T-cell (primary cell): Measurements from ENCODE around the gene STARD10. TPM values are rescaled to one million over a fixed set of nuclear protein-coding genes. Genes with fewer than 3 reads are reported as not detected.
A peak's percentile ranks its signal among the peaks of the same experiment; 100 is the strongest.

Source experiments
- ATAC-seq, 4 experiments: fragments of 200-7000 bp in 3 of 4; fragments of 150-1000 bp in 1 of 4; cut with Tn5 transposase; replicated peaks in 1 of 4; 1 replicate in 3 of 4; 2 replicates in 1 of 4; pipeline ENCODE4 v1.10.0; 2021; ENCODE audit warnings: moderate library complexity in 3 of 4, mild to moderate bottlenecking in 2 of 4, moderate number of reproducible peaks in 1 of 4
- CTCF ChIA-PET, 2 donors: fragments of 300-600 bp; sonication (Branson Sonifier 250); formaldehyde crosslinking; loops; one replicate each; lab custom pipeline; 2022; ENCODE audit warnings: antibody characterized with exemption in 2 of 2; lab: Charles Lee
- POLR2A ChIA-PET, 2 donors: fragments of 300-600 bp; sonication (Branson Sonifier 250); formaldehyde crosslinking; loops; one replicate each; lab custom pipeline; 2022; ENCODE audit warnings: antibody characterized with exemption in 2 of 2; lab: Charles Lee
- DNase-seq, 35 experiments: peaks; one replicate each; pipeline versions ENCODE4 v3.0.0 to v3.0.0-alpha.2; 2013 to 2023
- H3K27ac ChIP-seq: one replicate; pipeline ENCODE4 v1.5.1; 2013; ENCODE audit warnings: low read length
- H3K27me3 ChIP-seq, 2 experiments: replicated peaks in 1 of 2; 1 replicate in 1 of 2; 2 replicates in 1 of 2; pipeline versions ENCODE4 v1.6.1 to v1.7.0; 2013; ENCODE audit warnings: low read length in 1 of 2, mixed read lengths in 1 of 2; ENCODE audit not compliant: control insufficient read depth in 2 of 2, insufficient read depth in 2 of 2; ENCODE audit errors: extremely low read depth in 1 of 2
- H3K36me3 ChIP-seq, 2 donors: 1 replicate in 1 of 2; 2 replicates in 1 of 2; pipeline versions ENCODE4 v1.6.1 to v1.7.0; 2013; ENCODE audit warnings: low read length in 1 of 2; ENCODE audit not compliant: control insufficient read depth in 2 of 2, insufficient read depth in 1 of 2; ENCODE audit errors: extremely low read depth in 1 of 2
- H3K4me1 ChIP-seq, 2 experiments: 1 replicate in 1 of 2; 2 replicates in 1 of 2; pipeline versions ENCODE4 v1.6.1 to v1.7.0; 2013; ENCODE audit warnings: low read length in 2 of 2, mixed read lengths in 1 of 2; ENCODE audit not compliant: insufficient read depth in 2 of 2, control insufficient read depth in 1 of 2; ENCODE audit errors: extremely low read depth in 1 of 2
- H3K4me3 ChIP-seq, 2 donors: 1 replicate in 1 of 2; 2 replicates in 1 of 2; pipeline versions ENCODE4 v1.5.1 to v1.7.0; 2013; ENCODE audit warnings: mild to moderate bottlenecking in 2 of 2, low read length in 1 of 2, moderate library complexity in 1 of 2; ENCODE audit not compliant: control insufficient read depth in 1 of 2; ENCODE audit errors: extremely low read depth in 1 of 2
- H3K9me3 ChIP-seq: 2 replicates; pipeline ENCODE4 v1.7.0; 2013
- H3K27ac Mint-ChIP-seq, 2 donors: one replicate each; pipeline ENCODE4 v1.8.0; 2020 to 2021; ENCODE audit warnings: mild to moderate bottlenecking in 2 of 2, mixed read lengths in 2 of 2
- H3K27me3 Mint-ChIP-seq, 2 donors: one replicate each; pipeline ENCODE4 v1.8.0; 2021 to 2022; ENCODE audit warnings: mixed read lengths in 2 of 2
- H3K36me3 Mint-ChIP-seq: one replicate; pipeline ENCODE4 v1.8.0; 2021; ENCODE audit warnings: mixed read lengths
- H3K4me1 Mint-ChIP-seq, 3 donors: one replicate each; pipeline ENCODE4 v1.8.0; 2020 to 2022; ENCODE audit warnings: mixed read lengths in 3 of 3, mild to moderate bottlenecking in 1 of 3
- H3K4me3 Mint-ChIP-seq, 3 donors: one replicate each; pipeline ENCODE4 v1.8.0; 2020 to 2022; ENCODE audit warnings: mild to moderate bottlenecking in 3 of 3, mixed read lengths in 3 of 3, moderate library complexity in 3 of 3
- H3K9me3 Mint-ChIP-seq, 3 donors: one replicate each; pipeline ENCODE4 v1.8.0; 2020 to 2022; ENCODE audit warnings: mixed read lengths in 3 of 3
- WGBS: methylation state at CpG from one replicate; pipeline ENCODE4 v1.1.5; 2013; ENCODE audit warnings: missing lambda C conversion rate; ENCODE audit not compliant: insufficient coverage; 5-methylcytosine and 5-hydroxymethylcytosine counted together
- total RNA-seq, 35 experiments: library from RNA in 6 of 35; stranded (reverse) in 6 of 35; fragments of 120-200 nt in 1 of 35; gene quantifications; one replicate each; pipeline versions ENCODE4 v1.2.1 to v1.2.4 and lab custom pipeline; 2013 to 2026

STARD10 gene
- total RNA-seq, 5 donors from 2014 or later (not counting 1 experiment from before 2014, with no cell fraction given) = 11.1 to 24.9 (median 19.1) TPM

- 9% methylated on average over 5 of the region's 5 CpGs for WGBS
- no peaks in the 10 kb centered on the region for H3K27me3 ChIP-seq
- H3K4me3 Mint-ChIP-seq = peak overlapping the region; percentile 60 to 70 (median 68)
- peak overlapping the region; percentile 97 to 99 for H3K27ac Mint-ChIP-seq
- no peaks in the 10 kb centered on the region for H3K9me3 Mint-ChIP-seq
- ChIA-PET CTCF (interaction anchor here (0.6 to 2.0 kb wide), 6 partner anchors 9 to 58 kb away, joined by 3 to 14 read pairs (median 4); partner anchors contain the start of gene STARD10 (in 1 of the 2)), POLR2A (interaction anchor here in 1 of 2 donors (0.6 to 0.7 kb wide), 2 partner anchors 14 to 16 kb away, joined by 3 to 7 read pairs; no protein-coding TSS in a partner anchor)
- peak overlapping the region; percentile 92 for H3K27ac ChIP-seq
- H3K4me3 ChIP-seq = peak overlapping the region in 1 of 2 donors; percentile 12
- ATAC-seq (peak; percentile 83 to 90 (median 88)), DNase-seq (peak; percentile 34 to 89 (median 79))
- H3K27me3 Mint-ChIP-seq = no peaks in the 10 kb centered on the region
- peaks cover 16 to 62% of the 10 kb centered on the region in 2 experiments for H3K4me1 ChIP-seq
- peaks cover 11% of the 10 kb centered on the region for H3K36me3 Mint-ChIP-seq
- H3K36me3 ChIP-seq = peaks cover 0 to 5% of the 10 kb centered on the region in 2 donors
- no peaks in the 10 kb centered on the region for H3K9me3 ChIP-seq
- peaks cover 61 to 65% (median 61%) of the 10 kb centered on the region in 3 donors for H3K4me1 Mint-ChIP-seq
Measured at GRCh38 chr11:72736452-72737069, 57.3 kb downstream of the STARD10 start.

GRCh38 chr11:72735495-72736027 lies 58.3 kb downstream of the STARD10 start:
- 97% methylated on average over 6 of the region's 8 CpGs for WGBS
- ChIA-PET CTCF (interaction anchor here in 1 of 2 donors (1.3 to 2.0 kb wide), 4 partner anchors 8 to 58 kb away, joined by 4 to 14 read pairs (median 4); no protein-coding TSS in a partner anchor), POLR2A (interaction anchor here in 1 of 2 donors (0.6 kb wide), 1 partner anchor 15 kb away, joined by 7 read pairs; no protein-coding TSS in a partner anchor)
- H3K9me3 Mint-ChIP-seq = no peaks in the 10 kb centered on the region
- H3K4me1 Mint-ChIP-seq = peaks cover 51 to 59% (median 55%) of the 10 kb centered on the region in 3 donors
- no peak for DNase-seq
- no peak overlapping the region for H3K4me3 Mint-ChIP-seq
- no peaks in the 10 kb centered on the region for H3K27me3 ChIP-seq
- no peak overlapping the region for H3K4me3 ChIP-seq
- peaks cover 16 to 52% of the 10 kb centered on the region in 2 experiments for H3K4me1 ChIP-seq
- peaks cover 0 to 5% of the 10 kb centered on the region in 2 donors for H3K36me3 ChIP-seq
- peak overlapping the region; percentile 92 for H3K27ac ChIP-seq
- peaks cover 21% of the 10 kb centered on the region for H3K36me3 Mint-ChIP-seq
- no peaks in the 10 kb centered on the region for H3K27me3 Mint-ChIP-seq
- no peak for ATAC-seq
- peak overlapping the region; percentile 48 to 55 for H3K27ac Mint-ChIP-seq
- no peaks in the 10 kb centered on the region for H3K9me3 ChIP-seq

- ChIA-PET POLR2A (no interaction called here), CTCF (interaction anchor here in 1 of 2 donors (1.3 kb wide), 1 partner anchor 61 kb away, joined by 4 read pairs; no protein-coding TSS in a partner anchor)
- Mint-ChIP-seq H3K27ac (peak overlapping the region in 1 of 2 donors; percentile 39), H3K4me1 (peaks cover 23 to 47% (median 33%) of the 10 kb centered on the region in 3 donors), H3K27me3 (no peaks in the 10 kb centered on the region), H3K4me3 (no peak overlapping the region), H3K9me3 (no peaks in the 10 kb centered on the region), H3K36me3 (peaks cover 26% of the 10 kb centered on the region)
- no peak for DNase-seq
- Histone ChIP-seq H3K27me3 (no peaks in the 10 kb centered on the region), H3K27ac (no peak overlapping the region), H3K9me3 (no peaks in the 10 kb centered on the region), H3K4me1 (peaks cover 16 to 21% of the 10 kb centered on the region in 2 experiments), H3K36me3 (peaks cover 0 to 5% of the 10 kb centered on the region in 2 donors), H3K4me3 (no peak overlapping the region)
- 95% methylated on average over 7 of the region's 10 CpGs for WGBS
- no peak for ATAC-seq
Measured at GRCh38 chr11:72732329-72732728, 61.5 kb downstream of the STARD10 start.

- POLR2A ChIA-PET = interaction anchor here in 1 of 2 donors (0.6 kb wide), 1 partner anchor 91 kb away, joined by 6 read pairs; no protein-coding TSS in a partner anchor
- Mint-ChIP-seq H3K27me3 (no peaks in the 10 kb centered on the region), H3K36me3 (peaks cover 27% of the 10 kb centered on the region), H3K4me1 (peaks cover 11 to 38% (median 20%) of the 10 kb centered on the region in 3 donors), H3K4me3 (no peak overlapping the region), H3K9me3 (no peaks in the 10 kb centered on the region), H3K27ac (peak overlapping the region; percentile 62 to 74)
- Histone ChIP-seq H3K27me3 (no peaks in the 10 kb centered on the region), H3K36me3 (peaks cover 0 to 13% of the 10 kb centered on the region in 2 donors), H3K4me1 (peaks cover 2 to 6% of the 10 kb centered on the region in 2 experiments), H3K4me3 (no peak overlapping the region), H3K9me3 (no peaks in the 10 kb centered on the region), H3K27ac (no peak overlapping the region)
- no peak for ATAC-seq
- DNase-seq = no peak
- CTCF ChIA-PET = no interaction called here
- 100% methylated on average over 1 of the region's 2 CpGs for WGBS
Measured at GRCh38 chr11:72730737-72731136, 63.1 kb downstream of the STARD10 start.

GRCh38 chr11:72730243-72730642 lies 63.6 kb downstream of the STARD10 start:
- H3K9me3 Mint-ChIP-seq = no peaks in the 10 kb centered on the region
- DNase-seq = no peak
- Histone ChIP-seq H3K4me3 (no peak overlapping the region), H3K9me3 (no peaks in the 10 kb centered on the region), H3K4me1 (peaks cover 0 to 6% of the 10 kb centered on the region in 2 experiments), H3K27me3 (no peaks in the 10 kb centered on the region), H3K27ac (no peak overlapping the region), H3K36me3 (peaks cover 0 to 16% of the 10 kb centered on the region in 2 donors)
- peaks cover 31% of the 10 kb centered on the region for H3K36me3 Mint-ChIP-seq
- WGBS = 100% methylated on average over 5 of the region's 5 CpGs
- ATAC-seq = no peak
- POLR2A ChIA-PET = interaction anchor here (0.7 kb wide), 2 partner anchors 640 to 705 kb away, joined by 4 to 6 read pairs; no protein-coding TSS in a partner anchor
- CTCF ChIA-PET = interaction anchor here in 1 of 2 donors (0.7 kb wide), 1 partner anchor 80 kb away, joined by 3 read pairs; no protein-coding TSS in a partner anchor
- H3K4me1 Mint-ChIP-seq = peaks cover 16 to 40% (median 23%) of the 10 kb centered on the region in 3 donors
- no peak overlapping the region for H3K4me3 Mint-ChIP-seq
- no peaks in the 10 kb centered on the region for H3K27me3 Mint-ChIP-seq
- peak overlapping the region; percentile 36 to 37 for H3K27ac Mint-ChIP-seq

- H3K27me3 Mint-ChIP-seq = no peaks in the 10 kb centered on the region
- no peak for DNase-seq
- H3K9me3 Mint-ChIP-seq = no peaks in the 10 kb centered on the region
- ChIA-PET POLR2A (interaction anchor here in 1 of 2 donors (0.9 kb wide), 1 partner anchor 60 kb away, joined by 3 read pairs; no protein-coding TSS in a partner anchor), CTCF (interaction anchor here in 1 of 2 donors (0.8 to 1.5 kb wide), 2 partner anchors 9 to 67 kb away, joined by 3 to 4 read pairs; partner anchors contain the start of gene STARD10)
- H3K4me1 Mint-ChIP-seq = peaks cover 23 to 52% (median 37%) of the 10 kb centered on the region in 3 donors
- Histone ChIP-seq H3K4me1 (peaks cover 6 to 23% of the 10 kb centered on the region in 2 experiments), H3K4me3 (no peak overlapping the region), H3K27me3 (no peaks in the 10 kb centered on the region), H3K36me3 (peaks cover 0 to 22% of the 10 kb centered on the region in 2 donors), H3K9me3 (no peaks in the 10 kb centered on the region), H3K27ac (no peak overlapping the region)
- H3K4me3 Mint-ChIP-seq = no peak overlapping the region
- ATAC-seq = no peak
- peak overlapping the region; percentile 63 to 69 for H3K27ac Mint-ChIP-seq
- peaks cover 31% of the 10 kb centered on the region for H3K36me3 Mint-ChIP-seq
- WGBS = 100% methylated on average over 1 of the region's 4 CpGs
Measured at GRCh38 chr11:72727521-72727920, 66.3 kb downstream of the STARD10 start.
